Measurements from ENCODE around the gene RMI2.

RMI2 gene

GRCh38 chr16:11309895-11310633 is 35.2 kb upstream of the RMI2 start:
- DNase-seq (ENCODE audit: low read depth in 2 of 2) = no peak

- no peak for DNase-seq (ENCODE audit: low read depth in 2 of 2)
Observed at GRCh38 chr16:11310634-11310977, 34.7 kb upstream of the RMI2 start.

DNA sequence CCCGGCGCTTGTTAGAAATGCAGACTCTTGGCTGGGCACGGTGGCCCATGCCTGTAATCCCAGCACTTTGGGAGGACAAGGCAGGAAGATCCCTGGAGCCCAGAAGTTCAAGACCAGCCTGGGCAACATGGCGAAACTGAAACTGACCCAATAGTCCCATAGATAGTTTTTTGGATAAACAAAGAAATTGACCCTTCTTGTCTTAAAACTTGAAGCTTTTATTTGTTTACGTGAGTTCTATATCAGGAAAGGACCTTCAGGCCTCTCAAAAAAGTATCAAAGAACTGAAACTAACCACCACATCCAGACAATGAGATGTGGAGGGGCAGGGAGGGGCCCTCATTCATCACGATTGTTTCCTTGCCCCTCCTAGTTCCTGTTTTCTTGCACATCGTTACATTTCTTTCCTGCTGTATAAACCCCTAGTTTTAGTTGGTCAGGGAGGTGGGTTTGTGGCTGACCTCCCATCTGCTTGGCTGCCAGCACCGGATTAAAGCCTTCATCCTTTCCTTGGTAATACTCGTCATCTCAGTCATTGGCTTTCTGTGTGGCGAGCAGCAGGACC is 34.2 kb upstream of the RMI2 start:
- no peak for DNase-seq (ENCODE audit: low read depth in 2 of 2)

GRCh38 chr16:11312718-11313492 is 32.4 kb upstream of the RMI2 start:
- no peak for DNase-seq (ENCODE audit: low read depth in 2 of 2)

GRCh38 chr16:11313493-11314308 is 31.6 kb upstream of the RMI2 start:
- DNase-seq (ENCODE audit: low read depth in 2 of 2) = no peak

GRCh38 chr16:11314309-11314894 is 30.9 kb upstream of the RMI2 start:
- no peak for DNase-seq (ENCODE audit: low read depth in 2 of 2)

- DNase-seq (ENCODE audit: low read depth in 2 of 2) = no peak
Observed at GRCh38 chr16:11315510-11315909, 29.7 kb upstream of the RMI2 start.

GRCh38 chr16:11316331-11317015 is 28.8 kb upstream of the RMI2 start:
- no peak for DNase-seq (ENCODE audit: low read depth in 2 of 2)

- no peak for DNase-seq (ENCODE audit: low read depth in 2 of 2)
Observed at GRCh38 chr16:11318817-11319216, 26.4 kb upstream of the RMI2 start.

GRCh38 chr16:11319529-11320146 is 25.6 kb upstream of the RMI2 start:
- no peak for DNase-seq (ENCODE audit: low read depth in 2 of 2)

- DNase-seq (ENCODE audit: low read depth in 2 of 2) = no peak
Observed at GRCh38 chr16:11320170-11320569, 25.1 kb upstream of the RMI2 start.

- DNase-seq (ENCODE audit: low read depth in 2 of 2) = no peak
Observed at GRCh38 chr16:11321662-11322061, 23.6 kb upstream of the RMI2 start.

DNA sequence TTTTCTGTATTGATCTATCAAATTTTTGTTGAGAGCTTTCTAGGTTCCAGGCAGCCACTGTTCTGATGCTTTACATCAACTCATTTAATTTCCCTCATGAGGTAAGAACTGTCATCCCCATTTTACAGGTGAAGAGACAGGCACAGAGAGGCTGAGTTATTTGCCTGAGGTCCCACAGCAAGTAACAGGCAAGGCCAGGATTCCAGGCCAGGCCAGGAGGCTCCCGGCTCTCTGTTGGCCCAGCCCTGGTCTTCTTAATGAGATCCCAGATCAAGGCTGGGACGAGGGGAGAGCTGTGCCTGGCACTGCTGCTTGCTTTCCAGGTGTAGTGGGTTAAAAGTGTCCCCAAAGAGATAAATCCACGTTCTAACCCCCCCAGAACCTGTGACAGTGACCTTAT is 22.4 kb upstream of the RMI2 start:
- no peak for DNase-seq (ENCODE audit: low read depth in 2 of 2)

DNA sequence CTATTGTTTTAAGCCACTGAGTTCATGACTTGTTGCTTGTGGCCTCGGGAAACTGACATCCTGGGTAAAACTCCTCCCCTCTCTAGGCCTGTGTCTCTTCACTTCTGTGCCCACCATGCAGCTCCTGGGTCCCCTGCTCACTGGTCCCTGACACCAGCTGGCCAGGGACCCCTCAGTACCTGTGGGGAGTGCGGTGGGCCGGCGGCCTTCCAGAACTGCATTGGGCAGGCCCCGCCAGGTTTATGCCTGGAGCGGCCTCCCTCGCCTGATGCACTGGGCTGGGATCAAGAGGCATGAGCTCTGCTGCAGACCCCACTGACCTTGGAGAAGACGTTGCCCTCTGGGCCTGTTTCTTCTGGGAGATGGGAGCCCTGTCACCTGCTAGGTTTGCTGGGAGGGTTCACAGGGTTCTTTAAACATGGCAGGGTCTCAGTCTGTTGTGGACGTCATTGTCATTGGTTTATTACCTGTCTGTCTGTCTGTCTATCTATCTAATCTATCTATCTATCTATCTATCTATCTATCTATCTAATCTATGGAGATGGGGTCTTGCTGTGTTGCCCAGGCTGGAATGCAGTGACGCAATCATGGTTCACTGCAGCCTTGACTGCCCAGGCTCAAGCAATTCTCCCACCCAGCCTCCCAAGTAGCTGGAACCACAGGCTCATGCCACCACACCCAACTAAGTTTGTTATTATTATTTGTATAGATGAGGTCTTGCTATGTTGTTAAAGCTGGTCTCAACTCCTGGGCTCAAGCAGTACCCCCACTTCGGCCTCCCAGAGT is 21.5 kb upstream of the RMI2 start:
- no peak for DNase-seq (ENCODE audit: low read depth in 2 of 2)

DNA sequence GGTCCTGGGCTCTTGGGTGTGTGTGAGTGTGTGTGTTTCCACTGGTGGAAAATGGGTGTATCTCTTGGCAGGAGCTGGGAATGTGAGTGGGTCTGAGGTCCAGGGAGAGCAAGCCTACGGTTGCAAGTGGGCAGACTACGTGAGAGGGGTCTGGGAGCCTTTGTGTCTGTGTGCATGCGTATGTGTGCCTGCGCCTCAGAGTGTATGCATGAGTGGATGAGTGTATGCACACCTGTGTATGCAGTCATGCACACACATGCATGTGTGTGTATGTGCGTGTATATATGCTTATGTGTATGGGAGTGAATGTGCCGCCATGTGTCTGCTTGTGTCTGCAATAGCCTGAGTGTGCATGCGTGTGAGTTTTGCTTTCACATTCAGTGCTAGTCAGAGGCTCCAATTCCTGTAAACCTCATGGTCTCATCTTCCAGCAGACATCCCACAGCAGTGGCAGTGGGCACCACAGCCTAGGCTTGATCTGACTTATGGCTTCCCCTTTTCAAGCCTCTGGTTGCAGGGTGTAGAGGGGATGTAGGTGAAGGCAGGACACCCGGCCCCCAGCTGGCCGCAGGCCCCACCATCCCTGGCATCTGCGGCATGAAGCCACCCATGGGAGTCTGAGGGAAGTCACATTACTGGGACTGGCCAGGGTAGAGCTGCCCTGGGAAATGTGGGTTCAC is 19.7 kb upstream of the RMI2 start:
- DNase-seq (ENCODE audit: low read depth in 2 of 2) = no peak

GRCh38 chr16:11326084-11326736 is 19.0 kb upstream of the RMI2 start:
- no peak for DNase-seq (ENCODE audit: low read depth in 2 of 2)

- DNase-seq (ENCODE audit: low read depth in 2 of 2) = no peak
Observed at GRCh38 chr16:11326737-11327276, 18.5 kb upstream of the RMI2 start.

DNA sequence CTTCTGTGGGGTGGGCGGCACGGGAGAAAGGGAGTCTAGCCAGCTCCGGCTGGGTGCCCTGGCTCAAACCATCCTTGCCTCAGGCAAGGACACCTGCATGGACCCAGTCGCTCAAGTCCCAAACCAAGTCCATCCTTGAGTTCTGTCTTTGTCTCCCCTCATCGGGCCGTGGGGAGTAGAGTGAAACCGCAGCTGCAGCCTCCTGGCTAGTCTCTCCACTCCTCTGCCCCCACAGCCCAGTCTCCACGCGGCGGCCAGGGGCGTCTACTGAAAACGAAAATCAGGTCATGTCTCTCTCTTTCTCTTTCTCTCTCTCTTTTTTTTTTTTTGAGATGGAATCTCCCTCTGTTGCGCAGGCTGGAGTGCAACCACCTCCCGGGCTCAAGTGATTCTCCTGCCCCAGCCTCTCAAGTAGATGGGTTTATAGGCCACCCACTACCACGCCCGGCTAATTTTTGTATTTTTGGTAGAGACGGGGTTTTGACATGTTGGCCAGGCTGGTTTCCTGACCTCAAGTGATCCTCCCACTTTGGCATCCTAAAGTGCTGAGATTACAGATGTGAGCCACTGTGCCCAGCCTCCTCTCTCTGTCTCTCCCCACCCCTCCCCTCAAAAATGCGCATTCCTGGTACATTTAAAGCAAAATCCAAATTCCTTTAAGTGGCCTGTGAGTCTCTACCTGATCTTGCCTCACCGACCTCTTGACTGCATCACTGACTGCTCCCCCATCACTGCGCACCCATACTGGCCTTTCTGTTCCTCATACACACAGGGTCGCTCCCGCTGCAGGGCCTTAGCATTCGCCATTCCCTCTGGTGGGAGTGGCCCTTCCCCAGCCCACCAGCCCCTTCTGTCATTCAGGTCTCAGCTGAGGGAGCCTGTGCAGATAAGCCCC is 17.7 kb upstream of the RMI2 start:
- DNase-seq (ENCODE audit: low read depth in 2 of 2) = no peak
